Measurements from ENCODE around the gene CHDH. TPM values are rescaled to one million over a fixed set of nuclear protein-coding genes. Genes with fewer than 3 reads are reported as not detected.

CHDH gene
- total RNA-seq, 2 experiments from 2014 or later: 0.03 to 2.3 TPM

- Histone ChIP-seq H3K4me1 (ENCODE audit: insufficient read depth, low read length, poor library complexity, severe bottlenecking) (no peaks in the 10 kb centered on the region), H3K36me3 (ENCODE audit: insufficient read depth, low read length) (no peaks in the 10 kb centered on the region), H2AFZ (ENCODE audit: low read length) (no peak overlapping the region), H3K4me3 (ENCODE audit: low read depth, low read length, poor library complexity, severe bottlenecking) (no peak overlapping the region), H3K9me3 (ENCODE audit: low read length) (no peaks in the 10 kb centered on the region), H4K20me1 (ENCODE audit: insufficient read depth, low read length) (no peaks in the 10 kb centered on the region), H3K4me2 (ENCODE audit: low read length) (no peak overlapping the region), H3K27ac (ENCODE audit: low read depth, low read length, poor library complexity, severe bottlenecking) (no peak overlapping the region), H3K79me2 (ENCODE audit: insufficient read depth, low read depth, low read length) (no peaks in the 10 kb centered on the region), H3K9me2 (ENCODE audit: insufficient read depth, low read length) (no peaks in the 10 kb centered on the region)
- ChIA-PET POLR2A (interaction anchor here (0.6 to 0.7 kb wide), 4 partner anchors 24 to 1708 kb away, joined by 3 to 4 read pairs (median 4); no protein-coding TSS in a partner anchor), CTCF (ENCODE audit: unreplicated experiment) (no interaction called here)
- no TSS peak for BruUV-seq (replicated peaks)
- DNase-seq (ENCODE audit: low spot score): no peak
- intact Hi-C loops (cut with micrococcal nuclease; ENCODE audit: unreplicated experiment): no loop called here
- no peak for TF ChIP-seq CTCF (conservative IDR thresholded peaks at IDR 0.05; ENCODE audit: low read length)
Measured at GRCh38 chr3:53816425-53816824, 29.8 kb downstream of the CHDH start.

GRCh38 chr3:53815651-53816050, 30.6 kb downstream of the CHDH start:
- TF ChIP-seq CTCF (conservative IDR thresholded peaks at IDR 0.05; ENCODE audit: low read length) (no peak), EZH2phosphoT487 (IDR thresholded peaks at IDR 0.05; ENCODE audit: borderline replicate concordance, low read depth, low read length) (no peak)
- no peaks in the 10 kb centered on the region for H3K9me2 ChIP-seq (ENCODE audit: insufficient read depth, low read length)
- DNase-seq (ENCODE audit: low spot score): no peak
- no peak overlapping the region for H3K4me3 ChIP-seq (ENCODE audit: low read depth, low read length, poor library complexity, severe bottlenecking)
- no peaks in the 10 kb centered on the region for H3K36me3 ChIP-seq (ENCODE audit: insufficient read depth, low read length)
- no peaks in the 10 kb centered on the region for H3K79me2 ChIP-seq (ENCODE audit: insufficient read depth, low read depth, low read length)
- POLR2A ChIA-PET: no interaction called here
- CTCF ChIA-PET (ENCODE audit: unreplicated experiment): no interaction called here
- H3K4me1 ChIP-seq (ENCODE audit: insufficient read depth, low read length, poor library complexity, severe bottlenecking): no peaks in the 10 kb centered on the region
- no peak overlapping the region for H2AFZ ChIP-seq (ENCODE audit: low read length)
- H4K20me1 ChIP-seq (ENCODE audit: insufficient read depth, low read length): no peaks in the 10 kb centered on the region
- no TSS peak for BruUV-seq (replicated peaks)
- no peaks in the 10 kb centered on the region for H3K9me3 ChIP-seq (ENCODE audit: low read length)
- H3K27ac ChIP-seq (ENCODE audit: low read depth, low read length, poor library complexity, severe bottlenecking): no peak overlapping the region
- no peak overlapping the region for H3K4me2 ChIP-seq (ENCODE audit: low read length)
- intact Hi-C loops (cut with micrococcal nuclease; ENCODE audit: unreplicated experiment): no loop called here

GRCh38 chr3:53815067-53815466, 31.2 kb downstream of the CHDH start:
- no peaks in the 10 kb centered on the region for H3K9me3 ChIP-seq (ENCODE audit: low read length)
- H3K4me2 ChIP-seq (ENCODE audit: low read length): no peak overlapping the region
- H4K20me1 ChIP-seq (ENCODE audit: insufficient read depth, low read length): no peaks in the 10 kb centered on the region
- ChIA-PET POLR2A (no interaction called here), CTCF (ENCODE audit: unreplicated experiment) (no interaction called here)
- no peak for DNase-seq (ENCODE audit: low spot score)
- H3K27ac ChIP-seq (ENCODE audit: low read depth, low read length, poor library complexity, severe bottlenecking): no peak overlapping the region
- no peaks in the 10 kb centered on the region for H3K36me3 ChIP-seq (ENCODE audit: insufficient read depth, low read length)
- BruUV-seq (replicated peaks): no TSS peak
- no peaks in the 10 kb centered on the region for H3K4me1 ChIP-seq (ENCODE audit: insufficient read depth, low read length, poor library complexity, severe bottlenecking)
- no peaks in the 10 kb centered on the region for H3K9me2 ChIP-seq (ENCODE audit: insufficient read depth, low read length)
- H3K4me3 ChIP-seq (ENCODE audit: low read depth, low read length, poor library complexity, severe bottlenecking): no peak overlapping the region
- no peak overlapping the region for H2AFZ ChIP-seq (ENCODE audit: low read length)
- intact Hi-C loops (cut with micrococcal nuclease; ENCODE audit: unreplicated experiment): no loop called here
- H3K79me2 ChIP-seq (ENCODE audit: insufficient read depth, low read depth, low read length): no peaks in the 10 kb centered on the region
- TF ChIP-seq CTCF (conservative IDR thresholded peaks at IDR 0.05; ENCODE audit: low read length) (no peak), EZH2phosphoT487 (IDR thresholded peaks at IDR 0.05; ENCODE audit: borderline replicate concordance, low read depth, low read length) (no peak)
